Upper lobe of left lung (tissue), 6 donors: ENCODE results near the gene GCNA. TPM values are rescaled to one million over a fixed set of nuclear protein-coding genes. Genes with fewer than 3 reads are reported as not detected.

Source experiments
- ATAC-seq, 2 donors: fragments of 200-7000 bp; cut with Tn5 transposase; one replicate each; pipeline ENCODE4 v1.9.1; 2022; ENCODE audit warnings: mild to moderate bottlenecking in 2 of 2, moderate library complexity in 2 of 2; ENCODE audit not compliant: low FRiP score in 2 of 2
- DNase-seq, 2 donors: peaks; one replicate each; pipeline ENCODE4 v3.0.0-alpha.2; 2019 to 2020
- H3K27ac ChIP-seq, 4 donors: fragments of 200-600 bp; sonication (generic); one replicate each; pipeline ENCODE4 v1.5.1; 2016 to 2019
- H3K27me3 ChIP-seq, 4 donors: fragments of 200-600 bp; sonication (generic); one replicate each; pipeline ENCODE4 v1.5.1; 2017 to 2019
- H3K36me3 ChIP-seq, 4 donors: fragments of 200-600 bp; sonication (generic); one replicate each; pipeline ENCODE4 v1.5.1; 2016 to 2019
- H3K4me1 ChIP-seq, 4 donors: fragments of 200-600 bp; sonication (generic); one replicate each; pipeline ENCODE4 v1.5.1; 2018 to 2019
- H3K4me3 ChIP-seq, 4 donors: fragments of 200-600 bp; sonication (generic); one replicate each; pipeline ENCODE4 v1.5.1; 2017 to 2019; ENCODE audit warnings: mild to moderate bottlenecking in 2 of 4, moderate library complexity in 1 of 4
- H3K9me3 ChIP-seq, 4 donors: fragments of 200-600 bp; sonication (generic); one replicate each; pipeline ENCODE4 v1.5.1; 2018 to 2019
- EP300 ChIP-seq, 4 donors: sonication (generic); formaldehyde crosslinking; IDR thresholded peaks; one replicate each; pipeline ENCODE4 v1.5.1; 2017; ENCODE audit warnings: antibody characterized with exemption in 4 of 4, control low read depth in 2 of 4
- POLR2A ChIP-seq, 4 donors: fragments of 450-650 bp; IDR thresholded peaks; one replicate each; pipeline ENCODE4 v1.5.1; 2016 to 2017; ENCODE audit warnings: antibody characterized with exemption in 4 of 4, mild to moderate bottlenecking in 2 of 4
- POLR2AphosphoS5 ChIP-seq, 2 donors: sonication (generic); formaldehyde crosslinking; IDR thresholded peaks; one replicate each; pipeline ENCODE4 v1.5.1; 2017; ENCODE audit warnings: antibody characterized with exemption in 2 of 2
- WGBS, 2 donors: methylation state at CpG; one replicate each; pipeline ENCODE4 v1.1.5; 2017 to 2018; 5-methylcytosine and 5-hydroxymethylcytosine counted together
- total RNA-seq, 6 donors: library from RNA; depleted of rRNA in 4 of 6; stranded (reverse); fragments of >200 nt in 4 of 6; gene quantifications; one replicate each; pipeline versions ENCODE4 v1.1.0 to v1.2.1, GENCODE V29; 2016 to 2021
- TF ChIP-seq, protein P1 (sequence below), 6 experiments: fragments of 450-650 bp in 4 of 6; fragments of 200-600 bp in 2 of 6; sonication (generic) in 2 of 6; IDR thresholded peaks; one replicate each; pipeline ENCODE4 v1.5.1; 2016 to 2019; ENCODE audit warnings: antibody characterized with exemption in 6 of 6
- donor health status: DM: no; HTN: no; CAD: no; lungs with moderate emphysema.
- donor health status: DM: no; HTN: yes; CAD: no; lungs with severe emphysema.

Gene GCNA
- total RNA-seq, 6 donors from 2014 or later: 1.1 to 7.3 (median 2.9) TPM

DNA sequence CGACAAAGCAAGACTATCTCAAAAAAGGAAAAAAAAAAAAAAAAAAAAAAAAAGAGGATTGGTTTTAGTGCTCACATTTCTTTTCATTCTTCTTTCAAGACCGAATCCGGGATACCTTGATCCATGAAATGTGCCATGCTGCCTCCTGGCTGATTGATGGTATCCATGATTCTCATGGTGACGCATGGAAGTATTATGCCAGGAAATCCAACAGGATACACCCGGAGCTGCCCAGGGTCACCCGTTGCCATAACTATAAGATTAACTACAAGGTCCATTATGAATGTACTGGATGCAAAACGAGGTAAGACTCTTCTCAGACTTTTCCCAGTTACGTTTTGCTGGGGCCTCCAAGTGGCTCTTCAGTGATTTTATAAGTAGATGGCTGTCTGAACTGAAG is 34.0 kb downstream of the GCNA start:
- ATAC-seq (no peak), DNase-seq (no peak)
- Histone ChIP-seq H3K36me3 (peaks cover 0 to 49% (median 15%) of the 10 kb centered on the region in 4 donors), H3K9me3 (no peaks in the 10 kb centered on the region), H3K4me1 (no peaks in the 10 kb centered on the region), H3K27me3 (no peaks in the 10 kb centered on the region), H3K4me3 (no peak overlapping the region), H3K27ac (no peak overlapping the region)
- 72 to 89% methylated on average over 8 of the region's 8 CpGs for WGBS, 2 donors
- TF ChIP-seq, protein P1, sequence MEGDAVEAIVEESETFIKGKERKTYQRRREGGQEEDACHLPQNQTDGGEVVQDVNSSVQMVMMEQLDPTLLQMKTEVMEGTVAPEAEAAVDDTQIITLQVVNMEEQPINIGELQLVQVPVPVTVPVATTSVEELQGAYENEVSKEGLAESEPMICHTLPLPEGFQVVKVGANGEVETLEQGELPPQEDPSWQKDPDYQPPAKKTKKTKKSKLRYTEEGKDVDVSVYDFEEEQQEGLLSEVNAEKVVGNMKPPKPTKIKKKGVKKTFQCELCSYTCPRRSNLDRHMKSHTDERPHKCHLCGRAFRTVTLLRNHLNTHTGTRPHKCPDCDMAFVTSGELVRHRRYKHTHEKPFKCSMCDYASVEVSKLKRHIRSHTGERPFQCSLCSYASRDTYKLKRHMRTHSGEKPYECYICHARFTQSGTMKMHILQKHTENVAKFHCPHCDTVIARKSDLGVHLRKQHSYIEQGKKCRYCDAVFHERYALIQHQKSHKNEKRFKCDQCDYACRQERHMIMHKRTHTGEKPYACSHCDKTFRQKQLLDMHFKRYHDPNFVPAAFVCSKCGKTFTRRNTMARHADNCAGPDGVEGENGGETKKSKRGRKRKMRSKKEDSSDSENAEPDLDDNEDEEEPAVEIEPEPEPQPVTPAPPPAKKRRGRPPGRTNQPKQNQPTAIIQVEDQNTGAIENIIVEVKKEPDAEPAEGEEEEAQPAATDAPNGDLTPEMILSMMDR (IDR thresholded peaks at IDR 0.05): no peak
- TF ChIP-seq EP300 (IDR thresholded peaks at IDR 0.05) (no peak), POLR2AphosphoS5 (IDR thresholded peaks at IDR 0.05) (no peak), POLR2A (IDR thresholded peaks at IDR 0.05) (no peak)

DNA sequence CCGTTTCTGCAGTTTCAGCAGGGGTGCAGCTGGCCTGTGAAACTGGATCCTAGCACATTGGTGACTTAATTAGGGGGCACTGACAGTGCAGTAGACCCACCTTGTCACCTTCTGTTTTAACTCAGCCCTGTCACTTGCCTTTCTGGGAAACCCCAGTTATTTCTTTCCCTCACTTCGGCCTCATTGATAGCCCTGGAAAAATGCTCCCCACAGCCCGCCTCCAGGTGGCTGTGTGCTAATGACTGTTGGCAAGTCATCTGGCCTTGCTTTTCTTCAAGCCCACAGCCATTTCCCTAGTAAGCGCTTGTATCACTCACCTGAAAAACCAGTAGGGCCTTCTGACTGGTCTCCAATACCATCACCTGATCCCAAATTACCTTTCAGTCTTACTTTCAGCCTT is 36.8 kb downstream of the GCNA start:
- no peak for TF ChIP-seq EP300 (IDR thresholded peaks at IDR 0.05)
- no peak for TF ChIP-seq POLR2AphosphoS5 (IDR thresholded peaks at IDR 0.05)
- TF ChIP-seq, protein P1 (IDR thresholded peaks at IDR 0.05): no peak
- no peak for TF ChIP-seq POLR2A (IDR thresholded peaks at IDR 0.05)
- Histone ChIP-seq H3K4me3 (no peak overlapping the region), H3K27ac (no peak overlapping the region), H3K36me3 (peaks cover 0 to 33% (median 9%) of the 10 kb centered on the region in 4 donors), H3K9me3 (no peaks in the 10 kb centered on the region), H3K4me1 (peaks cover 0 to 5% (median 0%) of the 10 kb centered on the region in 4 donors), H3K27me3 (peaks cover 0 to 4% (median 0%) of the 10 kb centered on the region in 4 donors)
- DNase-seq (no peak), ATAC-seq (no peak)
- 95 to 100% methylated on average over 3 to 4 of the region's 4 CpGs for WGBS, 2 donors

DNA sequence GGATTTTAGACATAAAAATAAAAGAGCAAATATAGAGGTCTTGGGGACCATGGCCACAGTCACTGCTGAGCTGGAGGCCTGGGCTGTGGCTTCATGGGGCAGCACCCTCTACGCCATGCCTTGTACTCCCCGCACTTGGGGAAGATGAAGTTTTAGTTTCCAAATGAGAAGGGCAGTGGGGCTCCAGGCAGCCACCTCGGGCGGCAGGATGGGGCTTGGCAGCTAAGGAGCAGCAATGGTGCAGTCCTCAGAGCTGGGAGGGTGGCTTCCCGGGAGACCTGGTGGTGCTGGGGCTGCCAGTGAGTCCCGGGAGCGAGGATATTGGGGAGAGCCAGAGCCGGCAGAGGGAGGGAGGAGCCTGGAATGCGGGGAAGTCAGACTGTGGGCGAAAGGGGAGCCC is 37.7 kb downstream of the GCNA start:
- Histone ChIP-seq H3K4me3 (no peak overlapping the region), H3K27ac (no peak overlapping the region), H3K27me3 (peaks cover 0 to 4% (median 0%) of the 10 kb centered on the region in 4 donors), H3K9me3 (no peaks in the 10 kb centered on the region), H3K4me1 (peaks cover 0 to 5% (median 0%) of the 10 kb centered on the region in 4 donors), H3K36me3 (peaks cover 0 to 25% (median 8%) of the 10 kb centered on the region in 4 donors)
- TF ChIP-seq POLR2AphosphoS5 (IDR thresholded peaks at IDR 0.05): no peak
- TF ChIP-seq, protein P1 (IDR thresholded peaks at IDR 0.05): no peak
- no peak for TF ChIP-seq EP300 (IDR thresholded peaks at IDR 0.05)
- no peak for TF ChIP-seq POLR2A (IDR thresholded peaks at IDR 0.05)
- DNase-seq: no peak
- no peak for ATAC-seq
- 86 to 92% methylated on average over 10 of the region's 10 CpGs for WGBS, 2 donors

DNA sequence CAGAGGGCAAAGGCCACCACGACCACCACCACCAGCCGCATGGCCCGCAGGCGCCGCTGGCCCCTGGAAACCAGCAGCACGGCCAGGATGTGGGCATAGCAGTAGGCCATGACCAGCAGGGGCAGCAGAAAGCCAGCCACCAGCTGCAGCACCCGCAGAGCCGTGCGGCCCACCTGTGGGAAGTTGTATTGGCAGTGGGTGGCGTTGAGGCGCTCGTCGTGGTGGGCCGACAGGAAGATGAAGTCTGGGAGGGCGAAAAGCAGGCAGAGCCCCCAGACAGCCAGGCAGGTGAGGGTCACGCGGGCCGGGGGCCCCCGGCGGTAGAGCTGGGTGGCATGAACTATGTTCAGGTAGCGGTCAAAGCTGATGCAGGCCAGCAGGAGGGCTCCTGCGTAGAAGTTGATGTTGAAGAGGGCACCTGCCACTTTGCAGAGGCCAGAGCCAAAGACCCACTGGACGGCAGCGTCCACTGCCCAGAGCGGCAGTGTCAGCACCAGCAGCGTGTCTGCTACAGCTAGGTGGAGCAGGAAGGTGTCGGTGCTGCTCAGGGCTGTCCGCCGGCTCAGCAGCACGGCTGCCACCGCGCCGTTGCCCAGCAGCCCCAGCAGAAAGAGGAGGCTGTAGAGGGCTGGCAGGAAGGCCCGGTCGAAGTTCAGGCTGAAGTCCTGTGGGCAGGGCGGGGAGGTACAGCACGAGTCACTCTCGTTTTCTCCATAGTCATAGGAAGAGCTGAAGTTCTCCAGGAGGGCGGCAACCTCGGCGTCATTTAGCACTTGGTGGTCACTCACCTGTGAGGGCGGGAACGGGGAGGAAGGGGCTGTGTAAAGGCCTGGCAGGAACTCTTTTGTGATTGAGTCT is 38.7 kb downstream of the GCNA start:
- H3K36me3 ChIP-seq: peaks cover 0 to 18% (median 8%) of the 10 kb centered on the region in 4 donors
- H3K4me3 ChIP-seq: peak overlapping the region in 2 of 4 donors; percentile 14 to 20
- H3K27ac ChIP-seq: peak overlapping the region in 2 of 4 donors; percentile 11 to 14
- no peaks in the 10 kb centered on the region for H3K9me3 ChIP-seq
- H3K27me3 ChIP-seq: peaks cover 0 to 4% (median 0%) of the 10 kb centered on the region in 4 donors
- peak in 1 of 2 donors; percentile 59 for DNase-seq
- peaks cover 0 to 5% (median under 1%) of the 10 kb centered on the region in 4 donors for H3K4me1 ChIP-seq
- WGBS, 2 donors: 89 to 95% methylated on average over 12 to 26 of the region's 43 CpGs
- TF ChIP-seq EP300 (IDR thresholded peaks at IDR 0.05) (no peak), POLR2A (IDR thresholded peaks at IDR 0.05) (no peak), POLR2AphosphoS5 (IDR thresholded peaks at IDR 0.05) (no peak)
- TF ChIP-seq, protein P1 (IDR thresholded peaks at IDR 0.05): no peak
- ATAC-seq: no peak
